GM21447 (cell line): ENCODE measurements around the gene SLC41A3.
"Not testable (repeated sequence)": the region's sequence is repeated elsewhere in the genome, so short reads cannot be mapped to it uniquely, and the experiment has no call there.

Source experiments
- ATAC-seq: cut with Tn5 transposase; IDR thresholded peaks from one replicate; pipeline ENCODE4 v1.9.1; 2021; ENCODE audit not compliant: unreplicated experiment

The SLC41A3 gene

DNA sequence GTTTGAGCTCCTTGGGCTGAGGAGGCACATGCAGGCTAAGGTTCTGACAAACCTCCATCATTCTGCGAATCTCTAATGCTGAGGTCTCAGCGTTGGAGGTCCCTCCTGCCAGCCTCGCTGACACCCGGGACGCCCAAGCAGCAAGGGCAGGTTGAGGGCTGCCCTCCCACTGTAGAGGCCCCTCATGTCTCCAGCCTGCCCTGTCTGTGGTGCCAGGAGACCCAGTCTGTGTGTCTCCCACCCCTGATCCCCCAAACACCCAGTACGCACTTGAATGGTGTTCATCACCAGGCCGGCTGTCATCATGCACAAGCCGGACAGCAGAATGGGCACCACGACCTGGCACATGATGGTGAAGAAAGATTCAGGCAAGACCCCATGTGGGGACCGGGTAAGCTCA, 27.8 kb downstream of the SLC41A3 start:
- no peak for ATAC-seq

DNA sequence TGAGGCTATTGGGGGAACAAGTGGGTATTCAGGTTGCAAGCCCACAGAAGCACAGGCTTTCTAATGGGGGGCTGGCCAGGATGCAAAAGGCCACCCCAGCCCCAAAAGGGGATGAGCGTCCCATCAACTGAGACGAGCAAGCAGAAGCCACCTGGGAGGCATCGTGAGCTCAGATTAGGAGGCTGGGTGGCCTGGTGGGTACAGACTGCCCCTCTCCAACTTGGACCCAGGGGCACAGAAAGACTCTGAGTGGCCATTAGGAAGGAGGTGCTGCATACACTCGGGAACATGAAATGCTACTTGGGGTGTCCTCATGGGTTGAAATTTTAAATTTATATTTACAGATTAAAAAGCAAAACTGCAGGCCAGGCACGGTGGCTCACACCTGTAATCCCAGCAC, 29.1 kb downstream of the SLC41A3 start:
- ATAC-seq = no peak

DNA sequence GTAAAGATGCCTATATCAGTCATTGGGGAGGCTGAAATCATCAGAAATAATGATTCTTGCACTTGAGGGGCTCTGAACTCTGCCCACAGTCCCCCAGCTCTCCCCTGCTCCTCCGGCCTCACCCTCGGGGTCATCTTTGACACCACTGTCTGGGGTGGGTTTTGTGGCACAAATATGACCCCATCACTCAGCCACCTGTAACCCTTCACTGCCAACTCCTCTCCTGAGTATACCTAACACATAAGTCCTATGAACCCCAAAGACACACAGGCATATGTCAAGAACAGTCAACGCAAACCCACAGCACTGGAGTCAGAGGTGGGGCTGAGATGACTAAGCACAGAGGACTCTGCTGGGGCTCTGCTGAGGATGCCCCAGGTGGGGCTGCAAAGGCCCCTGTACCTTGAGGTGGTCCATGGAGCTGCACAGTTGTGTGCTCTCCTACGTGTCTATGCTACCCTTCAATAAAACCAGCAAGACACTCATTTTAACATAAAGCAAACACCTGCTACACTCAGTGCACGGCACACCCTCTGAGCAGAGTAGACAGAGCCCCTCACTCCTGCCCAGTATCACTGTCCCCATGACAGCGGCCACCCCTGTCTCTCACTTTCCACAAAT, 29.9 kb downstream of the SLC41A3 start:
- ATAC-seq = no peak

DNA sequence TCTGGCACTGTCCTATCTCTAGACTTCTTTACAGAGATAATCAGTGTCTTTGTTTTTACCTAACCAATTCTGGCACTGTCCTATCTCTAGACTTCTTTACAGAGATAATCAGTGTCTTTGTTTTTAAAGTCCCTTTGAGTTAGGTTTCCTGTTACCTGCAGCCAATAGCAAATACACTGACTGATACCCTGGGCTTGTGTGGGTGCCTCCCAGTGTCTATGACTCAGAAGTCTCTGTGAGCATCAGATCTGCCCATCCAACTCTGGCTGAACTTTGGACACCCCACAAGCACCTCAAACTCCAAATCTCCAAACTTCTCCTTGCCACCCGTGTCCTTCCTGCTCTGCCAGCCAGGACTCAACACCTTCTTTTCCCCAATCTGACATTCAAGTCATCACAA, 30.4 kb downstream of the SLC41A3 start:
- no peak for ATAC-seq

DNA sequence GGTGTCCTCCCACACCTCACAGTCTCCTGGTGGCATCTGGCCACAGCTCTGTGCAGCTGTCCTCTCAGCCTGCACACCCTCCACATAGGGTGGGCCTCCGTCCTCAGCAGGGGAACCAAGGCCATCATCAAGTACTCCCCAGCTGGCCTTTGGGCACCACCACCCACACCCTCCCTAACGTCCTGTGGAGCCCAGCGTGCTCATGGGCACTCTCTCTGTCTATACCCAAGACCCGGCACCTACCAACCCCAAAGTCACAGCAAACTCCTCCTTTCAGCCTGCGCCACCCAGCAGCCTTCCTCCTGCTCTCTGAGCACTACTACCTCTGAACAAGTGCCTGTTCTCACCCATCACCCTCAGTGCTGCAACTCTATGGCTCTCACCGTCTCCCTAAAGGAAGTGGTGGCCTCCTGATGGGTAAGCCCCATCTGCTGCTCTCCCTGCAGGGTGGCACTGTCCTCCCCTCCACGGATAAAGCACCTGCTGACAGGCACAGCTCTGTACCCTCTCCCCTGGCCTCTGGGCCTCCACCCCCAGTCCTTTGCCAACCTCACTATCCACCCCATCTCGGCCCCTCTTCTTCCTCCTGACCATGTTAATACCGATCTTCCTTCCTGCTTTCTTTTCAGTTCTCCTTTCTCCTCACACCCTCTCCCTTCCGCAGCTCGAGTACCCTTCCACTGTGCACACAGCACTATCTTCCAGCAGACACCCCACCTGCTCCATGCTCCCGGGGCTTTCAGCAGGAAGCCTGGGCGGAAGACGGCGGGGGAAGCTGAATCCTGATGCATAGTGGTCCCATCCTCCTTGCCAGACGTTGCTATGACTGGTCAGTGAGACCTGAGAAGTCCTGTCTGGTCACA, 31.5 kb downstream of the SLC41A3 start:
- ATAC-seq = no peak

DNA sequence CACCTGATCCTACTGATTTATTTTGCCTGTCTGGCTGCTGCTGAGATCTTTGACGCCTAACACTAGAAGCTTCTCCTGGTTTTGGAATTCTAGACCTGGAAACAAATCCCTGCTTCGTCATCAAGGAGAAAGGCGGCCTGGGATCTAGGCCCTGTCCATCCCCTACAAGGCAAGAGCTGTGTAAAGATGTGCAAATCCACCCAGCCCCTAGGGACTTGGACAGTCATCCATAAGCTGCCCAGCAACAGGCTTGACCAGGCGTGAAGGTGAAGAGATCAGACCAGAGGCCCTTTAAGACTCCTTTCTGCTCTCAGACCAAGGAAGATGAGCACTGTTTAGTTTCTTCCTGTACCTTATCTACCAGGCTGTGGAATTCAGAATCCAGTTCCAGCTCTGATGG, 32.2 kb downstream of the SLC41A3 start:
- no peak for ATAC-seq

DNA sequence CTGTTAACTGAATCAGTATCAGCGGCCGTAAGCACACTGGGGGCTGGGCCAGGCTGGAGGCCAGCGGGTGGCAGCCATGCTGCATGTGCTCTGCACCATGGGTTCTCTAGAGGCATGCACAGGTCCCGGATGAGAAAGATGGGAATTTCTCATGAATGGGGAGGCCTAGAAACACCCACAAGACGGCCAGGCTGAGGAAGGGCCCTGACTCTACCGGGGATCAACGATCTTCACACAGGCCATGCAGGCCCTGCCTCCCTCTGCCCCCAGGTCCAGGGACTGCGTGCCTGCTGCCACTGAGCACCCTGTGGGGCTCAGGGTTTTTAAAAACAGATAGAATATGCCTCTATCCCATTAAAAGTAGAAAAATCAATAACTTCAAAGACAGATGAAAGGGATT, 32.7 kb downstream of the SLC41A3 start:
- no peak for ATAC-seq

DNA sequence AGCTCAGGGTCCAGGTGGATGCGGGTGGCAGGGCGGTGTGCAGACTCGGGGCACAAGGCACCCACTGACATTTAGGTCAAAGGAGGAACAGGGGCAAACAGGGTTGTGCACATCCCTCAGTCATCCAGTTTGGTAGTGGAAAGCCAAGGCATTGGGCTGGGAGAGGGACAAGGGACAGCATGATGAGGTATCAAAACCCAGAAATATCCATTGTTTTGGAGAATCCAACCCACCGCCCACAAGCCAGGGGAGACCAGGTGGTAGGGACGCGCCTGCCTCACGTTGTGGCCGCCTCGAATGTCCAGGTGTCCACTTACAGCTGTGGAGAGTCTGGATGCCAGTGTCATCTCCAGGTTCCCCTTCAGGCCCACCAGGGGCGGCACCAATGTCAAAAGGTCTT, 33.3 kb downstream of the SLC41A3 start:
- no peak for ATAC-seq

DNA sequence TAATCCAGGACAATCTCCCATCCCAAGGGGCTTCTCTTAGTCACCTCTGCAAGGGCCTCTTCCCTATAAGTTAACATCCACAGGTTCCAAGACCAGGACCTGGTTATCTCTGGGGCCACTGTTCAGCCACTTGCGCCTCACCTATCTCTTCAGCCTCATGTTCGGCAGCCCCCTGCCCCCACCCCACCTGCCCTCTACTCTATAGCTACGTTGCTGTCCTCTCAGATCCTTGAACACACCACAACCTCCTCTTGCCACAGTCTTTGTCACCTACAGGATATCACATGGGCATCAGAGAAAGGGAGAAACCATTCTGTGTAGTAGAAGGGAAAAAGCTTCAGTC, 33.9 kb downstream of the SLC41A3 start:
- no peak for ATAC-seq

DNA sequence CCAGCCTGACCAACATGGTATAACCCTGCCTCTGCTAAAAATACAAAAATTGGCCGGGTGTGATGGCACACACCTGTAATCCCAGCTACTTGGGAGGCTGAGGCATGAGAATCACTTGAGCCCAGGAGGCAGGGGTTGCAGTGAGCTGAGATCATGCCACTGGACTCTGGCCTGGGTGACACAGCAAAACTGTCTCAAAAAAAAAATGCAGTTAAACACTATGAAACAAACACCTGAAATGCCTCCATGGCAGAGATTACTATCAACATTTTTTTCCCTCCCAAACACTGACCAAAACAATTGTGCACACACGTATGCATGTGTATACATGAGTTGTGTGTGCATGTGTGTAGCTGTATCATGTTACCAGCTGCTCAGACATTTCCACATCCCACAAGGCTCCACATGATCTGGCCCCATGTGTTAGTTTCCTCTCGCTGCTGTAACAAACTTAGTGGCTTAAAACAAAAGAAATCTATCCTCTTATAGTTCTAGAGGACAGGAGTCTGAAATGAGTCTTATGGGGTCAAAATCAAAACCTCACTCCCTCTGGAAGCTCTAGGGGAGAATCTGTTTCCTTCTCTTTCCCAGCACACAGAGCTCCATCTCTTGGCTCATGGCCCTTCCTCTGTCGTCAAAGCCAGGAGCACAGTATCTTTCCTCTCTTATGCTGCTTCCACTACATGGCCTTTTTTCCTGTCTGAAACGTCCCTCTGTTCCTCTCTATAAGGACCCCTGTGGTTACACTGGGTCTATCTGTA, 34.5 kb downstream of the SLC41A3 start:
- no peak for ATAC-seq

DNA sequence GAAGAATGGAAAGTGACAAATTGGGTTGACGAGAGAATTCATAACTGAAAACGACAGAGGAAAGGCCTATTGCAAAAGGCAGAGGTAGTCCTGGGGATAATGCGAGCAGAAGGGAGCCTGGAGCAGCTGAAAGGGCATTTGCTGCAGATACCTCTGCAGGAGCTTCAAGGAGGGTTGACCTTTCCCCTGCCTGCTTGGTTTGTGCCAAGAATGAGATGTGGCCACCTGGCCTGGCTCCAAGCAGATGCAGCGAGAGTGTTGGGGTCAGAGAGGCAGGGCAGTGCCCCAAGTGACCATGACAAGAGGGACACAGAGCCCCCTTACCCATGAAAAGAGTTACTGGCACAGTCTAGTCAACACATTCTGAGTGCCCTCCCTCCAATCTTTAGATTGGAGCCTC, 43.5 kb downstream of the SLC41A3 start:
- no peak for ATAC-seq

DNA sequence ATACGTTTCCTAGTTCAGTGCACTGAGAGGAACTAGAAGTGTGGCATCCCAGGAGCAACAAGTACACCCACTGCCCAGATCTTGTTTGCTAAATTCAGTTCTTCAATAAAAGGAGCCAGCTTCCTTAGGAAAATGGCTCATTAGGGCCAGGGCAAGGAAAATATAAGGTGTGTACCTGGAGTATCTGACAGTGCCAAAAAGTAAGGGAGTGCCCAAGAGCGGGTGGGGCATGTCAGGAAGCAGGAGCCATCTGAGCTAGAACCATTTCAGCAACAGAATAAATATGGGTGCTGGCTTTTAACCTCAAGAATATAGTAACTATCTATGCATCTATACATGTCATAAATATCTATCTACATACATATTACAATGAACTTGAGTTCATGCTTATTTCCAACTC, 44.1 kb downstream of the SLC41A3 start:
- ATAC-seq = no peak

DNA sequence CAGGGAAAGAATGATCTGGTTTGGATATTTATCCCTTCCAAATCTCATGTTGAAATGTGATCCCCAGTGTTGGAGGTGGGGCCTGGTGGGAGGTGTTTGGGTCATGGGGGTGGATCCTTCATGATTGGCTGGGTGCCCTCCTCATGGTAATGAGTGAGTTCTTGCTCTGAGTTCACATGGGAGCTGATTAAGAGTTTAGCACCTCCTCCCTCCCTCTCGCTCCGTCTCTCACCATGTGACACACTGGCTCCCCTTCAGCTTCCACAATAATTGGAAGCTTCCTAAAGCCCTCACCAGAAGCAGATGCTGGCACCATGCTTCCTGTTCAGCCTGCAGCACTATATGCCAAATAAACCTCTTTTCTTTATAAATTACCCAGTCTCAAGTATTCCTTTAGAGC, 45.1 kb downstream of the SLC41A3 start:
- not testable (repeated sequence) for ATAC-seq

DNA sequence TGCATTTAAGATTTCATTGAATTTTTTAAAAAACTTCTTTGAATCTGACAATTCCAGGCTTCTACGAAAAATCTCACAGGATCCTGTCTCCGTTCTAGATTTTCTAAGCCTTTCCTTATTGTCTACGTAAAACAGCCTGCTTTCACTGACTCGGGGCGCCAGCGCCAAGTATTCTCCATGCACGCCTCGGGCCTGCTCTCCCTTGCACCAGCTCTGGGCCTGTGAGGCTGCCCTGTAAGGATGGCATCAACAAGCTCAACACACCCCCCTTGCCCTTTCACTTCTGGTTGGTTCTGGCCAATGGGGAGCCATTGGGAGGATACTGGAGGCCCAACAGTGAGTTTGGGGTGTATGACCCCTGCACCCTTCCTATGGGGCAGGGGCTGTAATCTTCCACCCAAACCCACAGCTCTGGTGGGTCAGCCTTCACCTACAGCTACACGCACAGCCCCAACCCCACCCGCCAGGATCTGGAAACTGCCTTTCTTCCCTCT, 47.8 kb downstream of the SLC41A3 start:
- ATAC-seq = no peak

DNA sequence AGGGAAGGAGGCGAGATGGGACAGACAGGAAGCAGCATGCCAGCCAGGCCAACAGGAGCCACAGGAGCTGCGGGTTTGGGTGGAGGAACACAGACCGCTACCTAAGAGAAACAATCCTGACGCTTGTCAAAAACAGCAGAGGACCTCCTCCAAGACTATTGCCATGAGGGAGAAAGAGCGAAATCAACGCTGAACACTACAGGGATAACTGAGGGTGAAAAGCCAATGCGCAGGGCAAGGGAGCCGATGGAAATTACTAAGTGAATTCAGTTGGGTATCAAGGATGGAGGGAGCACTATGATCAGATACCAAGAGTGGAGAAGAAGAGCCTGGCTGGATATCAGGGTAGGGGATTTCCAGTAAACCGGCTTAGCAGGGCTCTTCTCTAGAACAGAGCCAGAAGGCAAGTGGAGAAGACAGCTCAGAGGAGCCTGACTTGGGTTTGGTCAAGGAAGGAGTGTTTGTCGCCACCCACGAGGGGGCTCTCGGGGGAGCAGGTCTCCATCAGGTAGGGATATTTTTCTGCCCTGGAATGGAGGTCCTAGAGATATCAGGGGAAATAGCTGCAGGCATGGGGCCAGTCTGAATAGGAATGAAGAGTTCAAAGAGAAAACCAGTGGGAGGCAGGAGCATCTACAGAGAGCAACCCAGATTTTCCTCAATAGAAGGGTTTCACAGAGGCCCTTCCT, 48.4 kb downstream of the SLC41A3 start:
- no peak for ATAC-seq

DNA sequence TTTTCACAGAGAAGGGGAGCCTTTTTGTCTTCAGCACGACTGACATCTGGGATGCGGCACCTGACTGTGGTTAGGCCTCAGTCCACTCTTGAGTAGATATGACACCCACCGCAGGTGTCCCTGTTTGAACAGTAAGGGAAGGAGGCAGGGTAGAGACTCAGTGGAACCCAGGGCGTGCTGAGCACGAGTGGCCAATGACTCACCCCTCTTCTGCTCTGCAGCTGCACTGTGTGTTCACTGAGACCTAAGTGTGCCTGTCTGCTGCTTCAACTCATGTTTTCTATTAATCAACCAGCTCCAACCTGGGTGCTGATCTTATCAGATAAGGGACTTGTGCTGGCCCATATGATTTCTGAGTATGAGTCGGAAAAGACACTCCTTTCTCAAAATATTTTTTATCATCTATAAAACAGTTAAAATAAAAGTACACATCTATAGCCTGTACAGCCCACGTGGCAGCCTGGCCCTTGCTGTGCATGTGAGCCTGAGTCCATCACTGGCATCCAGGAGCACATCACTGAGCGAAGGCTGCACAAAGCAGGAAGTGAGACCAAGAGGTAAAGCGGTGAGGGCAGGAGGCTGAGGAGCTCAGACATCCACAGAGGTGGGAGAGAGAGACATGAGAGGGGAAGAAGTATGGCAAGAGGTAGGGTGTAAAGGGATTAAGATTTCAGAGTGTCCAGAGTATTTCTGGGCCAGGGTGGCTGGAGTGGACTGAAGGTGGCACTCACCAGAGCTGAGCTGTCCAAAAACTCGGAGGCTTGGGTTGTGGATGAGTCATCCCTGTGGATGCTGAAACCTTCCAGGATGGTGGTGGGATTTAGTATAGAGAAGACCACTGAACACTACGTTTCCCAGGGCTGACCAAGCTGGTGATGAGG, 49.2 kb downstream of the SLC41A3 start:
- ATAC-seq = no peak

DNA sequence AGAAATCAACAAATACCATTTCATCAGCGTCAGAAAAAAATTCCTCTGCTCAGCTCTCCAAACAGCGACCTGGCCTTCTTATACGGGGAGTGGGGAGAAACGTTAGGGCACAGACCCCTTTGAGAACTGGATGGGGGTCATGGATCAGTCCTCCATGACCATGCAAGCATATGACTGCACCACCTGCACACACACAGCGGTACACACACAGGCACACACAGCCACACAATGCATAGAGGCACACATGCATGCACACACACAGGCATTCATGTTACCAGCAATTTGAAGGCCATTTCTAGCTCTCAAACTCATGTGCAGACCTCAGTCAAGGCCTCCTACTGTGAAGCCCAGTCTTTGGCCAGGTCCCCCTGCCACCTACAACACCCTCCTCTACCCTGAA, 50.2 kb downstream of the SLC41A3 start:
- no peak for ATAC-seq

DNA sequence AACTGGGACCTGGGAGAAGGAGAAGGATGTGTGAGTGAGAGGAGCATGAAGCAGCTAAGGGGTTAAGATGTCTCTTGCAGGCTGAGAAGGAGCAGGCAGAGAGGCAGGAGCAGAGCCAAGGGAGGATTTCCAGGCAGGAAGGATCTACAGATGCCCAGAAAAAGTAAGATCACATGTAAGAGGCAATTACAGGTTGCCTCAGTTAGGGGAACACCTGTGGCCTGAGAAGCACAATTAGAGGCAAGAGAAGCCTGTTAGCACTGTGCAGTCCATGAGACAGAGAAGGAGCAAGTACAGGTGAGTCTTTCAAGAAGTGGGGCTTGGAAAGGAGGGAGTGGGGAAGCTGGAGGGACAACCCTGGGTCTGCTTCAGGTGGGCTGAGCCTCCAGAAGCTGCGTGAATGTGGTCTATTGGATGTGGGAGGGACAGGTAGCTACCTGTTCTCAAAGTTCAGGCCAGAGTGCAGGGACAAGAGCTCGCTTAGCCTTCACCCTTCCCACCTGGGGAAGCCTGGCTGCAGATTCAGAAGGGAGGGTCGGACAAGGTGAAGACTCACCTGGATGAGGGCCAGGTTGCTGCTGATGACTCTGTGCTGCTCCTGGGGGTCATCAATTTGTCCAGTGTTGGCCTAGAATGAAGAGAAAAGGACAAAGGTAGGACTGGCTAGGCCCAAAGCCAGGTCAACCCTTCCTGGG, 50.7 kb downstream of the SLC41A3 start:
- ATAC-seq = no peak

DNA sequence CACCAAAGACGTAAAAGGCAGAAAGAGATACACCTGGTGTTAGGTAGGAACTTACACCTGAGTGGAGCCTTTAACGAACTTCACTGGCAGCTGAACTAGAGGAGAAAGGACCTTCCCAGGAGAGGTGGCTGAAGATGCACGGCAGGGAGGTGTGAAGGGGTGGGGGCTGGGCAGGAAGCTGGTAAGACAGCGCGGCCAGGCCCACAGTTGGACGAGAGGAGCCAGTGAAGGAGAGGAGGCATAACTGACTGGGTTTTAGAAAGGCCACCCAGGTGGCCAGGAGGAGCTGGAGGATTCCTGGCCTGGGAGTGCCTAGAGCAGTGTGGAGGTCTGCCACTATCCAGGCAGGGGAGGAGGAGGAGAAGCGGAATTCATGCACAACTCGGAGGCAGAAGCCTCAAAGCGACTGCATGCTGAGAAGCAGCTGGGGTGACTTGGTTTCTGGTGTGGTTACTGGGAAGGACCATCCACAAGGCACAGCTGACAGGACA, 51.9 kb downstream of the SLC41A3 start:
- no peak for ATAC-seq

DNA sequence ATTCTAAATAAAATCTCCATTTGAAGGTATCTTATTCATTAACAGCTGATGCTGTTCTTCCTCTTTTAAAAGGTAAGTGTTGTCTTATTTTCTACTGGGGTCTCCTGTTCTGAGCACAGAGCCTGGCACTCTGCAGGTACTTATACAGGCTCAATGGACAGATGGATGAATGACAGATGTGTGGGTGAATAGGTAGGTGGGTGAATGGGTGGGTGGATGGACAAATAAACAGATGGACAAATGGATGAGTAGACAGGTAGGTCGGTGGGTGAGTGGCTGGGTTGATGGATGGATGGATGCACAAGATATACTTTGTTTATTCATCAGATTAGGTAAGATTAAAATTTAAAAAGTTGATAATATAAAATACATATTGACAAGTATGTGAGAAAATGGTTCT, 53.5 kb downstream of the SLC41A3 start:
- ATAC-seq = no peak
